GM21717 (cell line): ENCODE measurements around the gene LSM6.

Experiments used
- ATAC-seq: cut with Tn5 transposase; IDR thresholded peaks from one replicate; pipeline ENCODE4 v1.9.1; 2021; ENCODE audit warnings: mild to moderate bottlenecking, moderate library complexity; ENCODE audit not compliant: unreplicated experiment

LSM6 gene

GRCh38 chr4:146175541-146176453, at the start of gene LSM6:
TSS of gene LSM6 (plus strand) at chr4:146175718. CDS start at chr4:146182922, 7,204 bp downstream.
- ATAC-seq, result peak; percentile 95

- peak; percentile 99 for ATAC-seq
Measured at GRCh38 chr4:146132445-146132844, 43.1 kb upstream of the LSM6 start.

- no peak for ATAC-seq
Measured at GRCh38 chr4:146134761-146135445, 40.6 kb upstream of the LSM6 start.

GRCh38 chr4:146135941-146136340, 39.6 kb upstream of the LSM6 start:
- ATAC-seq, result no peak

- ATAC-seq, result no peak
Measured at GRCh38 chr4:146142768-146143167, 32.8 kb upstream of the LSM6 start.

- ATAC-seq, result no peak
Measured at GRCh38 chr4:146143888-146144287, 31.6 kb upstream of the LSM6 start.

- ATAC-seq, result no peak
Measured at GRCh38 chr4:146146918-146147317, 28.6 kb upstream of the LSM6 start.

GRCh38 chr4:146148021-146148420, 27.5 kb upstream of the LSM6 start:
- no peak for ATAC-seq

GRCh38 chr4:146154057-146154456, 21.5 kb upstream of the LSM6 start:
- no peak for ATAC-seq

- no peak for ATAC-seq
Measured at GRCh38 chr4:146155152-146155724, 20.3 kb upstream of the LSM6 start.

- ATAC-seq, result no peak
Measured at GRCh38 chr4:146158036-146158745, 17.3 kb upstream of the LSM6 start.

GRCh38 chr4:146159384-146160058, 16.0 kb upstream of the LSM6 start:
- peak; percentile 73 for ATAC-seq

- no peak for ATAC-seq
Measured at GRCh38 chr4:146161243-146161642, 14.3 kb upstream of the LSM6 start.

- no peak for ATAC-seq
Measured at GRCh38 chr4:146165221-146165620, 10.3 kb upstream of the LSM6 start.

- ATAC-seq, result no peak
Measured at GRCh38 chr4:146165840-146166239, 9.7 kb upstream of the LSM6 start.

- ATAC-seq, result no peak
Measured at GRCh38 chr4:146170149-146170548, 5.4 kb upstream of the LSM6 start.

- no peak for ATAC-seq
Measured at GRCh38 chr4:146176891-146177290, 1.4 kb downstream of the LSM6 start.

- no peak for ATAC-seq
Measured at GRCh38 chr4:146178126-146178525, 2.6 kb downstream of the LSM6 start.

GRCh38 chr4:146179784-146180370, 4.4 kb downstream of the LSM6 start:
- no peak for ATAC-seq

GRCh38 chr4:146182443-146182842, 6.9 kb downstream of the LSM6 start:
- ATAC-seq, result no peak
